Effector memory CD4-positive, alpha-beta T cell (primary cell): ENCODE data around the gene HLA-F.

Source experiments
- DNase-seq, 3 donors: peaks; one replicate each; pipeline ENCODE4 v3.0.0-alpha.2; 2020
- H3K27ac ChIP-seq: 2 replicates; pipeline ENCODE4 v1.7.0; 2013; ENCODE audit warnings: mild to moderate bottlenecking, low read length, moderate library complexity; ENCODE audit not compliant: insufficient read depth, poor library complexity, severe bottlenecking
- H3K27me3 ChIP-seq: replicated peaks from 2 replicates; pipeline ENCODE4 v1.7.0; 2013; ENCODE audit warnings: mild to moderate bottlenecking, low read length; ENCODE audit not compliant: insufficient read depth, control insufficient read depth, poor library complexity, severe bottlenecking
- H3K36me3 ChIP-seq: 2 replicates; pipeline ENCODE4 v1.7.0; 2013; ENCODE audit warnings: mild to moderate bottlenecking, low read length, moderate library complexity; ENCODE audit not compliant: control insufficient read depth, insufficient read depth
- H3K4me1 ChIP-seq: 2 replicates; pipeline ENCODE4 v1.7.0; 2013; ENCODE audit warnings: low read length, mild to moderate bottlenecking; ENCODE audit not compliant: control insufficient read depth, insufficient read depth, poor library complexity, severe bottlenecking
- H3K4me3 ChIP-seq: 2 replicates; pipeline ENCODE4 v1.7.0; 2013; ENCODE audit warnings: low read length, low read depth, mild to moderate bottlenecking; ENCODE audit not compliant: insufficient read depth, poor library complexity, severe bottlenecking
- H3K9me3 ChIP-seq: 2 replicates; pipeline ENCODE4 v1.7.0; 2013; ENCODE audit warnings: mild to moderate bottlenecking, low read length, moderate library complexity; ENCODE audit not compliant: control insufficient read depth

HLA-F gene

DNA sequence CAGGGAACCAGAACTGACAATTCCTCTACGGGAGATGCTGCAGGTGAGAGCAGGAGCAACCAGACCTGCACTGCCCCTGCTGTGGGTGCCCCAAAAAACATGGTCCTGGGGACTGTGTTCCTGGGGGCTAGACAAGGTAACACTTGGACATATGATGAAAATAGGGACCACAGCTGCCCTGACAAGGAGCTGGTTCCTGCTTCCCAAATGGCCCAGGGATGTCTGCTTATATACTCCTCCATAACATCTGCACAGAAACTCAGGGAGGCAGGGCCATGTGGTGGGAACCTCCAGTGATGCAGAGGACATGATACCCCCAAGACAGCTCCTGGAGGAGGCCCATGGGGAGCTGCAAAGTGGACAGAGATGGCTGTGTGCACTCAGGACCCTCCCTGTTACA lies 19.8 kb downstream of the HLA-F start:
- H3K4me3 ChIP-seq = no peak overlapping the region
- no peaks in the 10 kb centered on the region for H3K9me3 ChIP-seq
- no peaks in the 10 kb centered on the region for H3K36me3 ChIP-seq
- H3K4me1 ChIP-seq = peaks cover 3% of the 10 kb centered on the region
- no peak for DNase-seq
- H3K27me3 ChIP-seq = no peaks in the 10 kb centered on the region
- no peak overlapping the region for H3K27ac ChIP-seq

DNA sequence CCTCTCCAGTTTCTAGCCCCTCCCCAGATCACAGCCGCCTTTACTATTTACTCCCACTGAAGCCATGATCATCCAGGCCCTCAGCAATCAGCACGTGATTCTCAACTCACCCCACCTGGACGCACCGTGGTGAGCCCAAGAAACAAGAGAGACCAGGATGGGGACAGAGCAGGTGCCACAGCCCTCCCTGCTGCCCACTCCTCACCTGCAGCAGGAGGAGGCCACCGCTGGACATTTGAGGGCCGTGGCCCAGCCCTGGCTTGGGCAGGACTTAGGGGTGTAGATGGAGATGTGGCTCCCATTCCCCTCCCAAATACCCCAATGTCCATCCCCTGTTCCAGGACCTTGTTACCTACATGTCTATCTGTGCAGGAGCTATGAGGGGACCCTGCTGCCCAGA lies 20.3 kb downstream of the HLA-F start:
- H3K4me1 ChIP-seq = peaks cover 4% of the 10 kb centered on the region
- no peaks in the 10 kb centered on the region for H3K36me3 ChIP-seq
- no peak for DNase-seq
- no peak overlapping the region for H3K4me3 ChIP-seq
- no peaks in the 10 kb centered on the region for H3K27me3 ChIP-seq
- H3K27ac ChIP-seq = no peak overlapping the region
- no peaks in the 10 kb centered on the region for H3K9me3 ChIP-seq

DNA sequence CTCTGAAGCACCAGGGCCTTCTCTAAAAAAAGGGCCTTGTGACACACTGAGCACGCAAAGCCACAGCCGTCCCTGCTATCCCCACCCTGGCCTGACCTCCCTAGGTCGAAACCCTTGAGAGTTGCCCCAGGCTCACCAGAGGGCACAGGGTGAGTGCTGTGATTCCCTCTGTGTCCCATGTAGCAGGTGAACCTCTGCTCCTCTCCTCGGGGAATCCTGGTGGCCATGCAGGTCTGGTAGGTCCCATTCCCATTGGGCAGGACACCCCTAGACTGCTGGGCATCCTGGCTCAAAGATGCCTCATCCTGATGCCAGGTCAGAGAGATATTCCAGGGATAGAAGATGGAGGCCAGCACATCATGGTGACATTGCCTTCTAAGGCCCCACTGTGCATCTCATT lies 20.9 kb downstream of the HLA-F start:
- Histone ChIP-seq H3K27ac (no peak overlapping the region), H3K4me1 (peaks cover 4% of the 10 kb centered on the region), H3K27me3 (no peaks in the 10 kb centered on the region), H3K36me3 (no peaks in the 10 kb centered on the region), H3K4me3 (no peak overlapping the region), H3K9me3 (no peaks in the 10 kb centered on the region)
- DNase-seq = no peak

DNA sequence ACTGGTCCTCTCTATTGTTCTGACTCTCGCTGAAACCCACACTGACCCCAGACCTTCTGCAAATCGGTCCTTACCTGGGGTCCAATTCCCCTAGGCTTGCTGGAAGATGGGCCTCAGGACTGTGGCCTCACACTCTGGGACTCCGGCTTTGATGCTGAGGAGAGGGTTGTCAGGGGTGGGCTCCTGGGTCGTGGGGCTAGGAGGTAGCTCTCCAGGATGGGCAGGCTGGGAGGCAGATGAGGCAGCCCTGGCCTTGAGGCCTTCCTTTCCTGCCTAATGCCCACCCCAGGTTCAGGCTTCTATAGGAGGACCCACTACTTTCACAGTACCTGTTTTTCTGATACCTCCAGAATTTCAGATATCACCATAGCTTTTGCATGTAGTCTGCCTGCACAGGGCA lies 21.4 kb downstream of the HLA-F start:
- DNase-seq = no peak
- no peaks in the 10 kb centered on the region for H3K27me3 ChIP-seq
- peaks cover 7% of the 10 kb centered on the region for H3K4me1 ChIP-seq
- no peak overlapping the region for H3K4me3 ChIP-seq
- H3K27ac ChIP-seq = no peak overlapping the region
- H3K36me3 ChIP-seq = no peaks in the 10 kb centered on the region
- no peaks in the 10 kb centered on the region for H3K9me3 ChIP-seq

DNA sequence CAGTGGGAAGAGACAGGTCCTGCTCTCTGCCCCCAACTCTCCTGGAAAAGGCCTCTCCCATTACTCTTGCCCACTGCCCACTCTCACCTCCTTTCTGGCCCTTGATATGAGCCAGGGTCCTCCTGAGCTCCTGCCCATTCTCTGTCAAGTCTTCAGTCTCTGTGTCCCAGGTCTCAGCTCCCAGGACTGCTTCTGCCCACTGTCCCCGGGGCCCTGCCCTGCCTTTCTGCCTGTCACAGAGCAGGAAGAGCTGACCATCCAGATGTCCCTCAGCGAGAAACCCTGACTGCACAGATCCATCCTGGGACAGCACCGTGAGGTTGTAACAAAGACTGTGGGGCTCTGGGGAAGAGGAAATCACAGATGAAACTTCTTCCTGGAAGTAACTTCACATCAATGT lies 22.2 kb downstream of the HLA-F start:
- no peak for DNase-seq
- H3K36me3 ChIP-seq = no peaks in the 10 kb centered on the region

DNA sequence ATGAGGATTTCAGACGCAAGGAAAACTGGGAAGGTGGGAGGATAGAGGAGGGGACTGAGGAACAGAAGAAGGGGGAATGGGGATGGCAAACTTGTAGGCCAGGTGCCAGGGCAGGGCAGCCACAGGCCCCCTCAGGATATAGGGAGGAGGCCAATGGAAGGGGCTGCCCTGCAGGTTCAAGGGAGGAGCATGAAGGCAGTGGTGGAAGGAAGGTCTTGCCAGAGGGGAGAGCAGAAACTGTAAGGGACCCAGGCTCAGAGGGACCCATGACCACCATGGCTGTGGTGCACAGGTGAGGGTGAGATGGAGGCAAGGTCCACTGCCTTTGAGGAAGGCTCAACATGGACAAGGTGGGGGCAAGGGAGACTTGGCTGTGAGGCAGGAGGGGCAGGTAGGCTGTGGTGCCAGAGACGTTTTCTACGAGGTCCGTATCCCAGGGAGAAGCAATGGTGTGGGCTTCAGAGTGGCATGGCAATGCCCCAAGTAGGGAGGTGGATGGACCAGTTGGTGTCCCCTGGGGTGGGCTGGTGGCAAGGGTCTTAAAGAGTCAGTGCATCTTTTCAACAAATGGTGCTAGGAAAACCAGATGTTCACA lies 22.7 kb downstream of the HLA-F start:
- H3K9me3 ChIP-seq = no peaks in the 10 kb centered on the region
- no peaks in the 10 kb centered on the region for H3K27me3 ChIP-seq

More for the DNA sequence above, 22.2 kb downstream of the HLA-F start:
- no peak overlapping the region for H3K4me3 ChIP-seq
- no peaks in the 10 kb centered on the region for H3K27me3 ChIP-seq
- H3K9me3 ChIP-seq = no peaks in the 10 kb centered on the region
- peaks cover 10% of the 10 kb centered on the region for H3K4me1 ChIP-seq
- no peak overlapping the region for H3K27ac ChIP-seq

DNA sequence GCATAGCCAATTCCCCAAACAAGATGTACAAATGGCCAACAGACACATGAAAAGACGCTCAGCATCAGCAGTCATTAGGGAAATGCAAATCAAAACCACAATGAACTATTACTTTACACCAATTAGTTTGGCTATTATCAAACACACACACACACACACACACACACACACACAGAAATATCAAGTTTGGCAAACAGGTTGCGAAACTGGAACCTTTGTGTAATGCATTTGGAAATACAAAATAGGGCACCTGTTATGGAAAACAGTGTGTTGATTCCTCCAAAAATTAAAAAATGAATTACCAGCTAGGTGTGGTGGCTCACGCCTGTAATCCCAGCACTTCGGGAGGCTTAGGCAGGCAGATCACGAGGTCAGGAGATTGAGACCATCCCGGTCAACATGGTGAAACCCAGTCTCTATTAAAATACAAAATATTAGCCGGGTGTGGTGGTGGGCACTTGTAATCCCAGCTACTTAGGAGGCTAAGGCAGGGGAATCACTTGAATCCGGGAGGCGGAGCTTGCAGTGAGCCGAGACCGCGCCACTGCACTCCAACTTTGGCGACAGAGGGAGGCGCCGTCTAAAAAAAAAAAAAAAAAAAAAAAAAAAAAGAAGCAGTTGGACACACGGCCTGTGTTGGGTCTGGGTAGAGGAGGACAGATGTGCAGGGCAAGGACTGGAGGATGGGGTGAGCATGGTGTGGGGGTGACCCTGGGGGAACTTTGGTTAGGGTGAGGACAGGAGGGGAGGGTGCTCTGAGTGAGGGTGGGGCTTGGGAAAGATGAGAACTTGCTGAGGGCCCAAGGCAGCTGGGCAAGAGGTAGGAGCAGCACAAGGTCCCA lies 23.8 kb downstream of the HLA-F start:
- H3K4me3 ChIP-seq = no peak overlapping the region
- H3K9me3 ChIP-seq = no peaks in the 10 kb centered on the region
- H3K36me3 ChIP-seq = no peaks in the 10 kb centered on the region
- no peak for DNase-seq
- no peaks in the 10 kb centered on the region for H3K27me3 ChIP-seq
- H3K4me1 ChIP-seq = peaks cover 10% of the 10 kb centered on the region
- H3K27ac ChIP-seq = no peak overlapping the region

More for the DNA sequence above, 22.7 kb downstream of the HLA-F start:
- Histone ChIP-seq H3K4me1 (peaks cover 10% of the 10 kb centered on the region), H3K4me3 (no peak overlapping the region), H3K27ac (no peak overlapping the region), H3K36me3 (no peaks in the 10 kb centered on the region)
- no peak for DNase-seq

DNA sequence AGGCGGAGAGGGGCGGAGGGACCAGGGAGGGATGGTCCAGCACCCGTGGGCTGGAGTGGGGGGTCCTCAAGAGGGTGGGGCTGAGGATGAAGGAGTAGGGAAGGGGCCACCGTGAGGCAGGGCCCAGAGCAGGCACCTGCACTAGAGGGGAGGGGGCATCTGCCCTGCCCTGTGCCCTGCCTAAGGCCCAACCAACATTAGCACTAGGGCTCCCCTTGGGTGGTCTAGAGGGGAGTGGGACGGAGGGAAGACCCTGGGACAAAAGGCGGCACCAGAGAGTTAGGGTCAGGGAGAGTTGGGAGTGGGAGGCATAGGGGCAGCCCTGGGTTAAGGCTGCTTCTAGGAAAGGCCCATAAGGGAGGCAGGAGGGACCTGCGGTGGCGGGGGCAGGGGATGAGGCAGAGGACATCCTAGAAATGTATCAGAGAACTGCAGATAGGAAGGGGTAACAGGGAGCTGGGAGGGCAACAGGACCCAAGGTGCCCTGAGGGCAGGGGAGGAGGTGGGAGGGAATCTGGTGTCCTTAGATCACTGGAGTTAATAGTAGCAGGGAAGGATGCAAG lies 24.5 kb downstream of the HLA-F start:
- Histone ChIP-seq H3K27ac (no peak overlapping the region), H3K4me3 (peak overlapping the region; percentile 89), H3K9me3 (no peaks in the 10 kb centered on the region), H3K27me3 (no peaks in the 10 kb centered on the region), H3K4me1 (peaks cover 11% of the 10 kb centered on the region), H3K36me3 (no peaks in the 10 kb centered on the region)
- DNase-seq = no peak

DNA sequence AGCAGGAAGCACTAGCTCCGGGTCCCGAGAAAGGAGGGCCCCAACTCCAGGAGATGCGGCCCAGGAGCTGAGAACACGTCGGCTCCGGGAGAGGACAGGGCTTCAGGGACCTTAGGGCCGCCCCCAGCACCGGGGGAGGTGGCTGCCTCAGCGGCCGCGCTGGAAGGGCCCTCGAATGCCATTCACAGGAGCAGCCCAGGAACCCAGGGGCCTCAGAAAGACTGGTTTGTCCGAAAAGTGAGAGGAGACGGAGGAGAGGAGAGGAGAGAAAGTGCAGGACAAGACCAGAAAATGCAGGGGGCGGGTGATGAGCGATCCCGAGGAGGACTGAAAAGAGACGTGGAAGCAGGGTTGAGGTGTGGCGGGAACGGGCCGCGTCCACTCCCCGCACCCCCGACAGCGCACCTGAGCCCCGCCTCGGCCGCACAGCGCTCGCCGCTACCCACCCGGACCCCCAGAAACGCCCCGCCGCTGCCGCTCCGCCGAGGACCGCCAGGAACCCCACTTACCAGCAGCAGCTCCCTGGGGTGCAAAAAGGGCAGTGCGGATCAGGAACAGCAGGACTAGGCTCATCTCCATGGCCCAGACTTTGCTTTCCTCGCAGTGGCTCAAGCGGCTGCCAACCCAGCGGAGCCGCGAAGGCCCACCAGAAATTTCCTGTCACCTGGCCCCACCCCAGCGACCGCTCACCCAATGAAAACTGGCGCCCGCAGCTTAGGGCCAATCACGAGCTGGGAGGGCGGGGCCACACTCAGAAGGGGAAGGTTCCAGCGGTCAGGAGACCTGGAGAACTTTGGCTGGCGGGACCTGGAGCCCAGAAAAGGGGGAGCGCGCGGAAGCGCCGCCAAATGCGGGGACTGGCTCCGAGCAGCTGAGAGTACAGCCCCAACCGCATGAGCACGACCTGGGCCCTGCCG lies 25.4 kb downstream of the HLA-F start:
- Histone ChIP-seq H3K27me3 (no peaks in the 10 kb centered on the region), H3K4me3 (peak overlapping the region; percentile 89), H3K4me1 (peaks cover 13% of the 10 kb centered on the region), H3K36me3 (no peaks in the 10 kb centered on the region), H3K27ac (peak overlapping the region; percentile 54), H3K9me3 (no peaks in the 10 kb centered on the region)
- peak; percentile 78 to 83 (median 80) for DNase-seq
